Measurements from ENCODE around the gene FEM1C. TPM values are rescaled to one million over a fixed set of nuclear protein-coding genes. Genes with fewer than 3 reads are reported as not detected.

Gene FEM1C
- total RNA-seq, 4 donors from 2014 or later = 5.8 to 46.0 (median 40.0) TPM

DNA sequence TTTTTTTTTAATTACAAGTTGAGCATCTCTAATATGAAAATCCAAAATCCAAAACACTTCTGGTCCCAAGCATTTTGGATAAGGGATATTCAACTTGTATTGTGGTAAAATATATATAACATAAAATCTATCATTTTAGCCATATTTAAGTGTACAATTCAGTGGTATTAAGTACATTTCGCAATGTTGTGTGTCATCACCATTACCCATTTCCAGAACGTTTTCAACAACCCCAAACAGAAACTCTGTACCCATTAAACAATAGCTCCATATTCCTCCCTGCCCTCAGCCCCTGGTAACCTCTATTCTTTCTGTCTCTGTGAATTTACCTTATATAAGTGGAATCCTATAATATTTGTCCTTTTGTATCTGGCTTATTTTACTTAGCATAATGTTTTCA lies 32.8 kb upstream of the FEM1C start:
- in situ Hi-C loops (cut with MboI; ENCODE audit: low pct_ligation_motif_present in 1 of 4, low pct_unique_long_range_greater_than_20kb in 1 of 4, low sequenced_read_pairs in 3 of 4) = loop anchor here in 1 of 4 donors (10.0 to 25.0 kb wide), 2 partner anchors 203 to 490 kb away; no protein-coding TSS in a partner anchor
- Histone ChIP-seq H3K36me3 (no peaks in the 10 kb centered on the region), H3K27me3 (no peaks in the 10 kb centered on the region), H3K27ac (no peak overlapping the region), H3K4me1 (no peaks in the 10 kb centered on the region), H3K4me3 (no peak overlapping the region), H3K9me3 (no peaks in the 10 kb centered on the region)
- 73 to 80% methylated on average over 2 of the region's 2 CpGs for WGBS, 2 donors (ENCODE audit: low coverage in 1 of 2)
- no peak for DNase-seq
- intact Hi-C loops (cut with DNase I; ENCODE audit: low total_unique reads) = no loop called here
- TF ChIP-seq POLR2A (IDR thresholded peaks at IDR 0.05) (no peak), POLR2AphosphoS5 (IDR thresholded peaks at IDR 0.05) (no peak), CTCF (IDR thresholded peaks at IDR 0.05) (no peak), EP300 (IDR thresholded peaks at IDR 0.05; ENCODE audit: low read depth) (no peak)

DNA sequence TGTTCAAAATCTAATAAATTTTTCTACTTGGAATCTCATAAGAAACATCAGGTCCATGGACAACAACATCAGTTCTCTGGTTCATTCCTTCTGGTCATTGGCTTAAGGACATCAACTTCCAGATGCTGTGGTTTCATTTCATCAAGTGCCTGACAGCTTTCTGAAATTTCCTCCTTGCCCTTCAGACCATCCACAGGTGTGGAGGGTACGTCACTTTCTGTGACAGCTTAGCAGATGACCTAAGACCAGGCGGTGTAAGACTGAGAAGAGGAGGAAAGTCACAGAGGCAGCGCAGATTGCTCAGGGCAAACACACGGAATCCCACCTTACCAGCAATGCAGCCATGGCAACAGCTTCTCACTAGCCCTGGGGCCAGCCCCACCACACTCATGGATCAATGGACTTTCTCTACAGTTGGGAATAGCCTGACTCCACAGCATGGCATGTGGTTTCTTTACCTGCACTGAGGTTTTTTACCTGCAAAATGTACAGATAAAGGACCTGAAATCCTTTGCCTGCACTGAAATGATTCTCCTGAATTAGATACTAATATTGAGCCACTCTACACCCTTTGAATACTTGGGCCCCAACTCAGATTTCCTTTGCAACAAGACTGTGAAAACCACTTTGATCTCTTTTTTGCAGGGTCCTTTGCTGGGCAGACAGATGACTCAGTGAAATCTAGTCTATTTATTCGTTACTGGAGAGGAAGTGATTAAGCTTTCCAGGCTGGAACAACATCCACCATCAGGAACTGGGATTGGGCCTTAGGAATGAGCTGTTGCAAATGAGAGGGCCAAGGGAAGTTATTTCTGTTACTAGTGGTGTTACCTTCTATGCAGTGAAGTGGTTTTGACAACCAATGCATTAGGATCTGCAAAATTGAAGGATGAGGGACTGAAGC lies 30.8 kb upstream of the FEM1C start:
- H3K36me3 ChIP-seq = no peaks in the 10 kb centered on the region
- in situ Hi-C loops (cut with MboI; ENCODE audit: low pct_ligation_motif_present in 1 of 4, low pct_unique_long_range_greater_than_20kb in 1 of 4, low sequenced_read_pairs in 3 of 4) (loop anchor here in 1 of 4 donors (10.0 to 25.0 kb wide), 2 partner anchors 201 to 488 kb away; no protein-coding TSS in a partner anchor), intact Hi-C loops (cut with DNase I; ENCODE audit: low total_unique reads) (no loop called here)

DNA sequence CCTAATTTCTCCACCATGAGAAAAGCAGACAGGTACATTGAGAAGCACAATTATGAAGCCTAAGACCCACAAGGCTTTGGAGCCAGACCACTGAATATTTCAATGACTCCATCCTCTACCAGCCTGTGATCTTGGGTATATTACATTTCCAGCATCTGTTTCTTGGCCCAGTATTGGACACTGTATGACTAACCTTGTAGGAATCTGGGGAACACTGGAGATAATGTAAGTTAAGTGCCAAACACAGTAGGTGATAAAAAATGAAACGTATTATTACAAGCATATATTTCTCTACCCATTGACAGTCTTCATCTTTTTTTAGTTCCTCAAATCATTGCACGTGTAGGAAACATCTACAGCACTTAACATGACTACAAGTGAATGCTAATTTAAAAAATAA lies 28.6 kb upstream of the FEM1C start:
- in situ Hi-C loops (cut with MboI; ENCODE audit: low pct_ligation_motif_present in 1 of 4, low pct_unique_long_range_greater_than_20kb in 1 of 4, low sequenced_read_pairs in 3 of 4) (loop anchor here in 1 of 4 donors (10.0 kb wide), 1 partner anchor 198 kb away; no protein-coding TSS in a partner anchor), intact Hi-C loops (cut with DNase I; ENCODE audit: low total_unique reads) (loop anchor here (5.0 kb wide), 1 partner anchor 261 kb away; no protein-coding TSS in a partner anchor)
- Histone ChIP-seq H3K4me3 (no peak overlapping the region), H3K4me1 (no peaks in the 10 kb centered on the region), H3K9me3 (no peaks in the 10 kb centered on the region), H3K27me3 (no peaks in the 10 kb centered on the region), H3K36me3 (no peaks in the 10 kb centered on the region), H3K27ac (no peak overlapping the region)
- DNase-seq = no peak
- WGBS, 2 donors (ENCODE audit: low coverage in 1 of 2) = 69 to 75% methylated on average over 2 of the region's 2 CpGs
- no peak for TF ChIP-seq POLR2A (IDR thresholded peaks at IDR 0.05)
- TF ChIP-seq EP300 (IDR thresholded peaks at IDR 0.05; ENCODE audit: low read depth) = no peak
- no peak for TF ChIP-seq CTCF (IDR thresholded peaks at IDR 0.05)
- TF ChIP-seq POLR2AphosphoS5 (IDR thresholded peaks at IDR 0.05) = no peak

More for the DNA sequence above, 30.8 kb upstream of the FEM1C start:
- Histone ChIP-seq H3K4me3 (no peak overlapping the region), H3K27me3 (no peaks in the 10 kb centered on the region), H3K9me3 (no peaks in the 10 kb centered on the region), H3K4me1 (no peaks in the 10 kb centered on the region), H3K27ac (no peak overlapping the region)
- 81% methylated on average over 5 of the region's 5 CpGs; no CpG with 5 or more reads in 1 of the 2 donors for WGBS, 2 donors (ENCODE audit: low coverage in 1 of 2)
- DNase-seq = no peak
- TF ChIP-seq POLR2A (IDR thresholded peaks at IDR 0.05) (no peak), EP300 (IDR thresholded peaks at IDR 0.05; ENCODE audit: low read depth) (no peak), CTCF (IDR thresholded peaks at IDR 0.05) (no peak), POLR2AphosphoS5 (IDR thresholded peaks at IDR 0.05) (no peak)

GRCh38 chr5:115571441-115571878 lies 26.9 kb upstream of the FEM1C start:
- TF ChIP-seq POLR2A (IDR thresholded peaks at IDR 0.05) = no peak
- TF ChIP-seq POLR2AphosphoS5 (IDR thresholded peaks at IDR 0.05) = no peak
- TF ChIP-seq CTCF (IDR thresholded peaks at IDR 0.05) = no peak
- no peak for TF ChIP-seq EP300 (IDR thresholded peaks at IDR 0.05; ENCODE audit: low read depth)
- intact Hi-C loops (cut with DNase I; ENCODE audit: low total_unique reads) = loop anchor here (5.0 kb wide), 1 partner anchor 259 kb away; no protein-coding TSS in a partner anchor

More at GRCh38 chr5:115571441-115571878, 26.9 kb upstream of the FEM1C start:
- Histone ChIP-seq H3K9me3 (no peaks in the 10 kb centered on the region), H3K4me1 (no peaks in the 10 kb centered on the region), H3K27me3 (no peaks in the 10 kb centered on the region), H3K27ac (no peak overlapping the region), H3K4me3 (no peak overlapping the region), H3K36me3 (no peaks in the 10 kb centered on the region)
- DNase-seq = no peak
- WGBS, 2 donors (ENCODE audit: low coverage in 1 of 2) = 85% methylated on average over 5 of the region's 5 CpGs; no CpG with 5 or more reads in 1 of the 2 donors
- in situ Hi-C loops (cut with MboI; ENCODE audit: low pct_ligation_motif_present in 1 of 4, low pct_unique_long_range_greater_than_20kb in 1 of 4, low sequenced_read_pairs in 3 of 4) = loop anchor here in 1 of 4 donors (10.0 kb wide), 1 partner anchor 197 kb away; no protein-coding TSS in a partner anchor
